Heart left ventricle (tissue), 16 donors: ENCODE results near the gene RNFT2. TPM values are rescaled to one million over a fixed set of nuclear protein-coding genes. Genes with fewer than 3 reads are reported as not detected.

Source experiments
- ATAC-seq, 4 donors: fragments of 200-7000 bp; cut with Tn5 transposase; one replicate each; pipeline ENCODE4 v1.9.1; 2020 to 2022; ENCODE audit warnings: moderate library complexity in 4 of 4, mild to moderate bottlenecking in 3 of 4, moderate number of reproducible peaks in 1 of 4
- DNase-seq, 5 donors: peaks; one replicate each; pipeline ENCODE4 v3.0.0-alpha.2; 2020
- H3K27ac ChIP-seq, 12 donors: fragments of 200-600 bp; sonication (generic) in 4 of 12; one replicate each; pipeline versions ENCODE4 v1.5.0 to v1.8.0; 2016 to 2022; ENCODE audit warnings: mild to moderate bottlenecking in 2 of 12
- H3K27me3 ChIP-seq, 9 donors: fragments of 200-600 bp; sonication (generic) in 2 of 9; one replicate each; pipeline versions ENCODE4 v1.5.1 to v1.8.0; 2016 to 2022; ENCODE audit warnings: mild to moderate bottlenecking in 3 of 9
- H3K36me3 ChIP-seq, 9 donors: fragments of 200-600 bp; sonication (generic) in 2 of 9; one replicate each; pipeline versions ENCODE4 v1.5.0 to v1.8.0; 2018 to 2022; ENCODE audit warnings: mild to moderate bottlenecking in 2 of 9
- H3K4me1 ChIP-seq, 12 donors: fragments of 200-600 bp; sonication (generic) in 4 of 12; one replicate each; pipeline versions ENCODE4 v1.5.0 to v1.8.0; 2016 to 2022; ENCODE audit warnings: mild to moderate bottlenecking in 3 of 12
- H3K4me3 ChIP-seq, 12 donors: fragments of 200-600 bp; sonication (generic) in 4 of 12; one replicate each; pipeline versions ENCODE4 v1.5.0 to v1.8.0; 2017 to 2022; ENCODE audit warnings: mild to moderate bottlenecking in 9 of 12, moderate library complexity in 4 of 12
- H3K9me3 ChIP-seq, 12 donors: fragments of 200-600 bp; sonication (generic) in 4 of 12; one replicate each; pipeline versions ENCODE4 v1.5.0 to v1.8.0; 2016 to 2022; ENCODE audit warnings: mild to moderate bottlenecking in 1 of 12
- POLR2A ChIP-seq, 2 donors: fragments of 450-650 bp; IDR thresholded peaks; one replicate each; pipeline ENCODE4 v1.6.1; 2017; ENCODE audit warnings: antibody characterized with exemption in 2 of 2, mild to moderate bottlenecking in 2 of 2, moderate library complexity in 2 of 2
- WGBS, 4 donors: extraction: QIAGEN DNeasy Blood & Tissue Kit in 2 of 4; methylation state at CpG; one replicate each; pipeline versions ENCODE4 v1.1.5 to v1.1.7; 2013 to 2018; 5-methylcytosine and 5-hydroxymethylcytosine counted together
- intact Hi-C, 10 donors: fragments of 100-400 bp; cut with DNase I; formaldehyde crosslinking; loops; one replicate each; pipeline versions ENCODE4 v1.11.1 to v1.14.2; 2022
- polyA plus RNA-seq, 2 donors: library from polyadenylated mRNA; stranded (reverse); fragments of 200-250 nt; gene quantifications; one replicate each; pipeline ENCODE4 v1.2.3, GENCODE V29; 2013
- total RNA-seq, 9 donors: library from RNA; depleted of rRNA in 2 of 9; stranded (reverse); fragments of >200 nt in 2 of 9; fragmentation: NEBNext Ultra II Directional in 3 of 9; extraction: Animal tissue kit (Norgen Biotek cat#: 25700) in 3 of 9; gene quantifications; one replicate each; pipeline versions ENCODE4 v1.1.0 to v1.2.4, GENCODE V29; 2016 to 2023
- TF ChIP-seq, protein P1 (sequence below), 12 donors: fragments of 200-600 bp; sonication (generic) in 4 of 12; IDR thresholded peaks; one replicate each; pipeline versions ENCODE4 v1.5.0 to v1.8.0; 2018 to 2022; ENCODE audit warnings: antibody characterized with exemption in 12 of 12, mild to moderate bottlenecking in 5 of 12
- donor health status: ischemic (EF 13 %, LVEDD 7.1; RV severe dilation, severe dysfunction).
- donor health status: healthy with polysubstance abuse.
- donor health status: DM: no; HTN: yes; CAD: no.
- donor health status: DM: no; HTN: no; CAD: no.
- donor health status: ischemic (EF 25% LVEDD 6.9; RV normal size, moderate dysfunction).
- donor health status: ischemic (EF 25% LVEDD 5.7; RV mildly dilated, moderate dysfunction).
- donor health status: healthy.
- donor health status: DM: yes; HTN: yes; CAD: no.
- donor health status: ischemic (EF 35%, LVEDD 5.7; RV mildly dilated, moderate dysfunction).
- donor health status: nonischemic (EF 11% LVEDD 7.7; RV severe dilation, severe dysfunction).
- donor health status: DM: yes; HTN: yes; CAD: no.
- donor health status: PGD.
- donor health status: ischemic (EF 29% LVEDD 5.4; RV normal size, mild dysfunction).
- donor health status: nonischemic (EF 23%, LVEDD 6.1; RV moderate dilation, normal function).

Gene RNFT2
- total and polyA plus RNA-seq, 11 donors = 0.58 to 2.4 (median 1.6) TPM

GRCh38 chr12:116790066-116790465 lies 52.0 kb downstream of the RNFT2 start:
- Histone ChIP-seq H3K4me3 (no peak overlapping the region), H3K27me3 (no peaks in the 10 kb centered on the region), H3K36me3 (no peaks in the 10 kb centered on the region), H3K27ac (no peak overlapping the region), H3K9me3 (no peaks in the 10 kb centered on the region), H3K4me1 (no peaks in the 10 kb centered on the region)
- 60 to 74% (median 69%) methylated on average over 1 of the region's 1 CpG for WGBS, 4 donors
- ATAC-seq (no peak), DNase-seq (no peak)
- TF ChIP-seq POLR2A (IDR thresholded peaks at IDR 0.05) = no peak
- TF ChIP-seq, protein P1, sequence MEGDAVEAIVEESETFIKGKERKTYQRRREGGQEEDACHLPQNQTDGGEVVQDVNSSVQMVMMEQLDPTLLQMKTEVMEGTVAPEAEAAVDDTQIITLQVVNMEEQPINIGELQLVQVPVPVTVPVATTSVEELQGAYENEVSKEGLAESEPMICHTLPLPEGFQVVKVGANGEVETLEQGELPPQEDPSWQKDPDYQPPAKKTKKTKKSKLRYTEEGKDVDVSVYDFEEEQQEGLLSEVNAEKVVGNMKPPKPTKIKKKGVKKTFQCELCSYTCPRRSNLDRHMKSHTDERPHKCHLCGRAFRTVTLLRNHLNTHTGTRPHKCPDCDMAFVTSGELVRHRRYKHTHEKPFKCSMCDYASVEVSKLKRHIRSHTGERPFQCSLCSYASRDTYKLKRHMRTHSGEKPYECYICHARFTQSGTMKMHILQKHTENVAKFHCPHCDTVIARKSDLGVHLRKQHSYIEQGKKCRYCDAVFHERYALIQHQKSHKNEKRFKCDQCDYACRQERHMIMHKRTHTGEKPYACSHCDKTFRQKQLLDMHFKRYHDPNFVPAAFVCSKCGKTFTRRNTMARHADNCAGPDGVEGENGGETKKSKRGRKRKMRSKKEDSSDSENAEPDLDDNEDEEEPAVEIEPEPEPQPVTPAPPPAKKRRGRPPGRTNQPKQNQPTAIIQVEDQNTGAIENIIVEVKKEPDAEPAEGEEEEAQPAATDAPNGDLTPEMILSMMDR (IDR thresholded peaks at IDR 0.05) = no peak
- intact Hi-C loops = no loop called here

- no peak overlapping the region for H3K4me3 ChIP-seq
- H3K27me3 ChIP-seq = no peaks in the 10 kb centered on the region
- TF ChIP-seq, protein P1 (IDR thresholded peaks at IDR 0.05) = no peak
- TF ChIP-seq POLR2A (IDR thresholded peaks at IDR 0.05) = no peak
- H3K27ac ChIP-seq = no peak overlapping the region
- H3K4me1 ChIP-seq = no peaks in the 10 kb centered on the region
- no peaks in the 10 kb centered on the region for H3K9me3 ChIP-seq
- intact Hi-C loops = no loop called here
- ATAC-seq (no peak), DNase-seq (no peak)
- no peaks in the 10 kb centered on the region for H3K36me3 ChIP-seq
- WGBS, 4 donors = 82 to 88% (median 85%) methylated on average over 10 of the region's 10 CpGs
Observed at GRCh38 chr12:116792403-116792802, 54.3 kb downstream of the RNFT2 start.

GRCh38 chr12:116794725-116795124 lies 56.6 kb downstream of the RNFT2 start:
- no peak overlapping the region for H3K4me3 ChIP-seq
- intact Hi-C loops = no loop called here
- H3K4me1 ChIP-seq = peaks cover 0 to 2% (median 0%) of the 10 kb centered on the region in 12 donors
- ATAC-seq (no peak), DNase-seq (no peak)
- no peaks in the 10 kb centered on the region for H3K36me3 ChIP-seq
- no peak overlapping the region for H3K27ac ChIP-seq
- 80 to 93% (median 89%) methylated on average over 4 of the region's 4 CpGs for WGBS, 4 donors
- TF ChIP-seq POLR2A (IDR thresholded peaks at IDR 0.05) = no peak
- TF ChIP-seq, protein P1 (IDR thresholded peaks at IDR 0.05) = no peak
- peaks cover 0 to 18% (median 3%) of the 10 kb centered on the region in 12 donors for H3K9me3 ChIP-seq
- H3K27me3 ChIP-seq = no peaks in the 10 kb centered on the region

- DNase-seq (peak in 4 of 5 donors; percentile 30 to 62 (median 48)), ATAC-seq (peak; percentile 61 to 95 (median 84))
- peaks cover 0 to 2% (median 0%) of the 10 kb centered on the region in 12 donors for H3K4me1 ChIP-seq
- no peak overlapping the region for H3K4me3 ChIP-seq
- WGBS, 4 donors = 56 to 61% (median 57%) methylated on average over 6 of the region's 6 CpGs
- TF ChIP-seq, protein P1 (IDR thresholded peaks at IDR 0.05) = no peak
- no peak for TF ChIP-seq POLR2A (IDR thresholded peaks at IDR 0.05)
- H3K36me3 ChIP-seq = no peaks in the 10 kb centered on the region
- intact Hi-C loops = no loop called here
- no peak overlapping the region for H3K27ac ChIP-seq
- H3K9me3 ChIP-seq = peaks cover 0 to 21% (median 3%) of the 10 kb centered on the region in 12 donors
- H3K27me3 ChIP-seq = no peaks in the 10 kb centered on the region
Observed at GRCh38 chr12:116797885-116798284, 59.8 kb downstream of the RNFT2 start.
